ENCODE results near the gene JAG1. TPM values are rescaled to one million over a fixed set of nuclear protein-coding genes. Genes with fewer than 3 reads are reported as not detected.
A peak's percentile ranks its signal among the peaks of the same experiment; 100 is the strongest.

Gene JAG1
- polyA plus RNA-seq, 2 of the 4 experiments (the other 2 are of a cell fraction) = 80.9 to 90.0 TPM

GRCh38 chr20:10716855-10717254 lies 43.1 kb upstream of the JAG1 start (continued):
- TF ChIP-seq SMC3 (IDR thresholded peaks at IDR 0.05) (peak; percentile 53; the same call in 2 of the 3 replicates), JUN (IDR thresholded peaks at IDR 0.05) (peak; percentile 84 to 90; a peak in 4 of 5 replicates)

DNA sequence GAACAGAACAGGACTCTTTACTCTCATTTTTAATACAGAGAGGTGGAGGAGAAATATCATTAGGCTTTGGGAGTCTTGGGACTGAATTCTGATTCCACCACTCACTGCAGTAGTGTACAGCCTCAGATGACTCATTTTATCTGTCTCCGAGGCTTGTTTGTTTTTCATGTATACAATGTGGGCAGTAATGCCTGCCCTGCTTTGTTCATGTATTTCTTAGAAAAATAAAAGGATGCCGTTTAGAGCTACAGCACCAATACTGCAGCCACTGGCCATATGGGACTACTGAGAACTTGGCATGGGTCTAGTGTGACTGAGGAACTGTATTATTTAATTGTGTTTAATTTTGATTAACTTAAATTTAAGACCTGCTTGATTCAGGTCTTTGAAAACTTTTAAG lies 41.2 kb upstream of the JAG1 start:
- 0% methylated on average over 2 of the region's 2 CpGs for WGBS (ENCODE audit: missing lambda C conversion rate)
- Histone ChIP-seq H3K27ac (peak overlapping the region; percentile 85 to 86), H3K4me1 (peaks cover 93% of the 10 kb centered on the region), H3K4me3 (no peak overlapping the region), H3K9me3 (no peaks in the 10 kb centered on the region), H3K4me2 (peak overlapping the region; percentile 87)
- DNase-seq (ENCODE audit: low read depth in 1 of 2, low spot score in 1 of 2) = peak; percentile 68 to 72
- ATAC-seq = peak; percentile 62 to 73; a peak in 5 of 6 replicates
- POLR2A ChIA-PET = interaction anchor here (1.6 kb wide), 1 partner anchor 41 kb away, joined by 3 read pairs; the partner anchor contains the start of gene JAG1
- FAIRE-seq = peak; percentile 99
- CTCF ChIA-PET = interaction anchor here (7.7 kb wide), 1 partner anchor 40 kb away, joined by 31 read pairs; the partner anchor contains the start of gene JAG1
- no peak for TF ChIP-seq RCOR1 (IDR thresholded peaks at IDR 0.05; ENCODE audit: low read depth, low read length)
- no peak for TF ChIP-seq HOXB5 (CRISPR knock-in tag; IDR thresholded peaks at IDR 0.05)
- TF ChIP-seq, protein P1, sequence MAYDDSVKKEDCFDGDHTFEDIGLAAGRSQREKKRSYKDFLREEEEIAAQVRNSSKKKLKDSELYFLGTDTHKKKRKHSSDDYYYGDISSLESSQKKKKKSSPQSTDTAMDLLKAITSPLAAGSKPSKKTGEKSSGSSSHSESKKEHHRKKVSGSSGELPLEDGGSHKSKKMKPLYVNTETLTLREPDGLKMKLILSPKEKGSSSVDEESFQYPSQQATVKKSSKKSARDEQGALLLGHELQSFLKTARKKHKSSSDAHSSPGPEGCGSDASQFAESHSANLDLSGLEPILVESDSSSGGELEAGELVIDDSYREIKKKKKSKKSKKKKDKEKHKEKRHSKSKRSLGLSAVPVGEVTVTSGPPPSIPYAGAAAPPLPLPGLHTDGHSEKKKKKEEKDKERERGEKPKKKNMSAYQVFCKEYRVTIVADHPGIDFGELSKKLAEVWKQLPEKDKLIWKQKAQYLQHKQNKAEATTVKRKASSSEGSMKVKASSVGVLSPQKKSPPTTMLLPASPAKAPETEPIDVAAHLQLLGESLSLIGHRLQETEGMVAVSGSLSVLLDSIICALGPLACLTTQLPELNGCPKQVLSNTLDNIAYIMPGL (CRISPR knock-in tag; IDR thresholded peaks at IDR 0.05; ENCODE audit: borderline replicate concordance) = no peak
- TF ChIP-seq POLR2A (IDR thresholded peaks at IDR 0.05; ENCODE audit: low read length) = no peak
- TF ChIP-seq ZFP36 (IDR thresholded peaks at IDR 0.05; ENCODE audit: borderline replicate concordance, partially characterized antibody) = no peak
- TF ChIP-seq, protein P2, sequence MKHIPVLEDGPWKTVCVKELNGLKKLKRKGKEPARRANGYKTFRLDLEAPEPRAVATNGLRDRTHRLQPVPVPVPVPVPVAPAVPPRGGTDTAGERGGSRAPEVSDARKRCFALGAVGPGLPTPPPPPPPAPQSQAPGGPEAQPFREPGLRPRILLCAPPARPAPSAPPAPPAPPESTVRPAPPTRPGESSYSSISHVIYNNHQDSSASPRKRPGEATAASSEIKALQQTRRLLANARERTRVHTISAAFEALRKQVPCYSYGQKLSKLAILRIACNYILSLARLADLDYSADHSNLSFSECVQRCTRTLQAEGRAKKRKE (CRISPR knock-in tag; IDR thresholded peaks at IDR 0.05; ENCODE audit: low read depth) = no peak
- no peak; the same call in 1 of the 3 replicates for TF ChIP-seq SMC3 (IDR thresholded peaks at IDR 0.05)
- no peak for TF ChIP-seq EHF (CRISPR knock-in tag; IDR thresholded peaks at IDR 0.05)
- TF ChIP-seq MYC (IDR thresholded peaks at IDR 0.05; ENCODE audit: borderline replicate concordance, low read length) = no peak
- no peak for TF ChIP-seq NPAS2 (CRISPR knock-in tag; IDR thresholded peaks at IDR 0.05; ENCODE audit: borderline replicate concordance)
- no peak for TF ChIP-seq MAZ (IDR thresholded peaks at IDR 0.05; ENCODE audit: borderline replicate concordance, low read depth, low read length)
- no peak for TF ChIP-seq CHD2 (IDR thresholded peaks at IDR 0.05; ENCODE audit: low read length, partially characterized antibody)
- no peak for TF ChIP-seq POLR2AphosphoS2 (conservative IDR thresholded peaks at IDR 0.05; ENCODE audit: low read length)
- no peak for TF ChIP-seq HDAC2 (IDR thresholded peaks at IDR 0.05)
- TF ChIP-seq NFE2L2 (conservative IDR thresholded peaks at IDR 0.05; ENCODE audit: low read length) = no peak
- TF ChIP-seq EP300 (IDR thresholded peaks at IDR 0.05) = peak; percentile 25 to 49; a peak in 1 of 5 replicates
- no peak for TF ChIP-seq HOXB13 (CRISPR knock-in tag; IDR thresholded peaks at IDR 0.05; ENCODE audit: low read depth)
- TF ChIP-seq EHMT2 (IDR thresholded peaks at IDR 0.05; ENCODE audit: low read depth) = no peak
- no peak for TF ChIP-seq CHD4 (IDR thresholded peaks at IDR 0.05; ENCODE audit: borderline replicate concordance)
- TF ChIP-seq JUNB (IDR thresholded peaks at IDR 0.05) = peak; percentile 83
- TF ChIP-seq CTCF (IDR thresholded peaks at IDR 0.05) = no peak
- no peak for TF ChIP-seq RFX5 (IDR thresholded peaks at IDR 0.05)
- TF ChIP-seq CEBPB (IDR thresholded peaks at IDR 0.05) = peak in 1 of 2 experiments; percentile 41; a peak in 1 of 4 replicates
- no peak for TF ChIP-seq TP53 (CRISPR knock-in tag; IDR thresholded peaks at IDR 0.05)
- no peak for TF ChIP-seq ELK1 (IDR thresholded peaks at IDR 0.05; ENCODE audit: low read depth, low read length)
- TF ChIP-seq RARB (CRISPR knock-in tag; IDR thresholded peaks at IDR 0.05) = no peak
- no peak for TF ChIP-seq MAFK (IDR thresholded peaks at IDR 0.05; ENCODE audit: partially characterized antibody)
- TF ChIP-seq BHLHE40 (IDR thresholded peaks at IDR 0.05; ENCODE audit: low read depth, low read length) = no peak
- TF ChIP-seq CBX8 (IDR thresholded peaks at IDR 0.05) = no peak
- TF ChIP-seq E2F6 (IDR thresholded peaks at IDR 0.05; ENCODE audit: borderline replicate concordance, low read depth) = no peak
- TF ChIP-seq ZNF302 (CRISPR knock-in tag; IDR thresholded peaks at IDR 0.05) = no peak
- no peak for TF ChIP-seq ESRRA (IDR thresholded peaks at IDR 0.05; ENCODE audit: borderline replicate concordance, low read length)
- TF ChIP-seq, protein P3, sequence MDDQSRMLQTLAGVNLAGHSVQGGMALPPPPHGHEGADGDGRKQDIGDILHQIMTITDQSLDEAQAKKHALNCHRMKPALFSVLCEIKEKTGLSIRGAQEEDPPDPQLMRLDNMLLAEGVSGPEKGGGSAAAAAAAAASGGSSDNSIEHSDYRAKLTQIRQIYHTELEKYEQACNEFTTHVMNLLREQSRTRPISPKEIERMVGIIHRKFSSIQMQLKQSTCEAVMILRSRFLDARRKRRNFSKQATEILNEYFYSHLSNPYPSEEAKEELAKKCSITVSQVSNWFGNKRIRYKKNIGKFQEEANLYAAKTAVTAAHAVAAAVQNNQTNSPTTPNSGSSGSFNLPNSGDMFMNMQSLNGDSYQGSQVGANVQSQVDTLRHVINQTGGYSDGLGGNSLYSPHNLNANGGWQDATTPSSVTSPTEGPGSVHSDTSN (IDR thresholded peaks at IDR 0.05) = no peak
